Glomerular visceral epithelial cell (primary cell): ENCODE measurements around the gene PDGFA.

ENCODE experiments used
- DNase-seq: peaks from one replicate; pipeline ENCODE4 v3.0.0-alpha.2; 2016; ENCODE audit errors: extremely low spot score

Gene PDGFA

DNA sequence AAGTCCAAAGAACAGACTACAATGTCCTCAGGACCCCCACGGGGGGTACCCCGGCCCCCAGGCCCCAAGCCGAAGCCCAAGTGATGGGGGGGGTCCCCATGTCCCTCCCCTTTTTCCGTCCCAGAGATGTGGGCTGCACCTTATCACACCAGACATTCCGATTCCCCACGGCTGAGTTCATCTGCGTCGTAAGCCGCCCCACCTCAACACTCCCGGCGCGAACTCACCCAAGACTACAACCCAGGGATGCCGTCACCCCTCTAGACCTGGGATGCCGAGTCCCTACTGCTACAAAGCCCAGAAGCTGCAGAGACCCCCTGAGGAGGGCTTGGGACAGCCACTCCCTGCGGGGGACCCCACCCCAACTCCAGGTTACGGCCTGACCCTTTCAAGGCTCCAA is 14.5 kb downstream of the PDGFA start:
- DNase-seq = no peak

DNA sequence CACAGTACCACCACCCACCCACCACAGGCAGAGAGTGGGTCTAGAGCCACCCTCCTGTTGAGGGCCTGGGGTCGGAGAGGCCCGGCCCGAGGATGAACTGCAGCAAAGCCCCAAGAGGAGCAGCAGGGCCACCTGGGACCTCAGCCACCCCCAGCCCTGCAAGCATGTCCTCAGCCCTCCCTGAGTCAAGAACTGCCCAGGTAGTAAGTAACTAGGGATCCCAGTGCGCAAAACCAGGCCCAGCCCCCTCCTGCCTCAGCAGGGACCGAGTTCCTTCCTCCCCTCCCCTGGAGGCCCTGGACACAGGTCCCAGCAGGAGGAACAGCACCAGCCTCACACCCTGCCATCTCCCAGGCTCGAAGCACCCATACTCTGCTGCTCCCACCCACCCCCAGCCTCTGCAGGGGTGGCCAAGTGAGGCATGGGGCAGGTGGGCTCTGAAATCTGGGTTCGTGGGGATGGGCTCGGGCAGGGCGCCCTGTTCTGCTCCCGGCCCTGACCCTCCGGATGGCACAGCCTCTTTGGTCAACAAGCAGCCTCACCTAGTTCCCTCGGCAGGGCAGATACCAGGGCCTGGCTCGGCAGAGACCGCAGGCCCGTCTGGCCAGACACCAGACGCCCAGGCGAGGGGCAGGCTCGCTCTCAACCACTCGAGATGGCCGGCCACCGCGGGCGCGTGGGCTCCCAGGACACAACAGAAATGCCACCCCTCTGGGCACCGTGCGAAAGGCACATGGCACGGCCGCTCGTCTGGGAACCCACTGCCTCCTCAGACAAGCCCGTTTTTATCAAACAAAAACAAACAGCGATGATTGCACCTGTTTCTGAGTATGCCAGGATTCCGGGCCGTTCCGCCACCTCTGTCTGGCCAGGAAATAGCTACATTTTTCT is 15.2 kb downstream of the PDGFA start:
- DNase-seq = no peak

- DNase-seq = peak; percentile 91
Observed at GRCh38 chr7:503575-504111, 16.0 kb downstream of the PDGFA start.

- no peak for DNase-seq
Observed at GRCh38 chr7:502296-502695, 17.4 kb downstream of the PDGFA start.

- DNase-seq = no peak
Observed at GRCh38 chr7:501526-501925, 18.1 kb downstream of the PDGFA start.

GRCh38 chr7:500521-501420 is 18.9 kb downstream of the PDGFA start:
- no peak for DNase-seq

- DNase-seq = no peak
Observed at GRCh38 chr7:499853-500485, 19.7 kb downstream of the PDGFA start.

GRCh38 chr7:498678-499641 is 20.7 kb downstream of the PDGFA start:
- no peak for DNase-seq

- no peak for DNase-seq
Observed at GRCh38 chr7:497946-498655, 21.5 kb downstream of the PDGFA start.

DNA sequence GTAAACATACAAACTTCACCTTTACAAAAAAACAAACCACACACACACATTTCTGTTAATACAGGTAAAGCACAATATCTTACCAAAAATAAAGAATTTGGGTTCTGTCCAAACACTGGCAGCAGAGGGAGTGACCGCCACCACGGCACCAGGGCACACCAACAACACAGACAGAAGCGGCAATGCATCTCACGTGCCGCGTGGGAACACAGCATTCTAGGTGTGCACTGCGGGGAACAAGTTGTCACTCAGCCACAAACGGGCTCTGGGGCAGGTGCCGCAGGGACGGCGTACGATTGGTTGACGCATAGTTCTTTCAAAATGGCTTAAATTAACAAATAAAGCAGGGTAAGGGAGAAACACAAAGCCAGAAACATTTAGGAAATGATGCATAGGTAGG is 22.3 kb downstream of the PDGFA start:
- DNase-seq = no peak

GRCh38 chr7:496528-497295 is 22.9 kb downstream of the PDGFA start:
- DNase-seq = no peak

DNA sequence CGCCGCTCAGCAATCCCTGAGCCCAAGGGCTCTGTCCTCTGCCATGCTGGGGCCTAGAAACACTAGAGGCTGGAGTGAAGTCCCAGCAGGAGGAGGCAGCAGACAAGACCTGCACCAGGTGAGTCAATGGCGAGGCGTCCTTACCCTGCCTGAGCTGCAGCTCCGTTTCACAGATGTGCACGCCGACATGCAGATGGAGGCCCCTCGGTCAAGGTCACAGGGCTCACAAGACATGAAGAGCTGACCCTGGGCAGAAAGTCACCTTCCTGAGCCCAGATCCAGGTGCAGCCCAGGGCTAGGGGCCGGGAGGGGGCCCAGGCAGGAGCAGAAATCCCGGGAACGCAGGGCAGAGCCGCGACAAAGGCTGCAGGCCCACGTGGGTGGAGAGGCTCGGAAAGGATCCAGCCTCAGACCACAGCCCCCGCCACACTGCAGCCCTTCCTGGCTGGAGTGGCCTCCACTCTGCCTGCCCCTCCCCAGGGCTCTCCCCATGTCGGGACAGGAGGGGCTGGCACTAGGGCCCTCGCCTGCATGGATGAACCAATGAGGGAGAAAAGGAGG is 23.8 kb downstream of the PDGFA start:
- no peak for DNase-seq

- DNase-seq = no peak
Observed at GRCh38 chr7:495326-495725, 24.3 kb downstream of the PDGFA start.

GRCh38 chr7:494906-495305 is 24.7 kb downstream of the PDGFA start:
- DNase-seq = no peak

DNA sequence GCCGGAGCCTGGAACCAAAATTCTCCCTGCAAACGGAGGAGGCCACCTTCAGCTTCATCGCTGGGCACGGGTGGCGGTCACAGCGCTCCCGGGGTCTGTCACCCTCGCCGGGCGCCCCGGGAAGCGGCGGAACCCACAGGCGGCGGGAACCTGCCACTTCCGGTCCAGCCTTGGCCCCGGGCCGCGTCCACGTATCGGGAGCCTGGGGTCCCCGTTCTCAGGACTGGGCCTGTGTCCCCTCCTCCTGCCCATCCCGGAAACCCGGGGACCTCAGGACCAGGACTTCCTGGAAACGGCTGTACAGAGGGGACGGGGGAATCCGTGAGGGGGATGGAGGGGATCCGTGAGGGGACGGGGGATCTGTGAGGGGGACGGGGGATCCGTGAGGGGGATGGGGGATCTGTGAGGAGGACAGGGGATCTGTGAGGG is 25.4 kb downstream of the PDGFA start:
- DNase-seq = no peak

GRCh38 chr7:493661-494251 is 25.9 kb downstream of the PDGFA start:
- no peak for DNase-seq

DNA sequence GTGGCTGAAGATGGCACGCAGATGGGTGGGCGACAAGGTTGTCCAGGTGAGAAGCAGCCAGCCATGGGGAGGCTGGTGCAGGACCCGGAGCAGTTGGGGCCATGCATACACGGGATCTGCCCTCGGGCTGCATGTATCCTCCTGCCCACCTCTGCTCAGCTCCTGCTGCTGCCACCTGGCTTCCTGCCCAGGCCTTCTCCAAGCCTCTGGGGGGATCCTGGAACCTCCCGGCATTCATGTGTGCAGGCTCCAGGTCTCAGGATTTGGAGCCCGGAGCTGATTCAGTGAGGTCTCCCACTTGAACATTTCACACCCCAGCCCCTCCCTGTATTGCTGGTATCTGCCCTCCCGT is 27.0 kb downstream of the PDGFA start:
- no peak for DNase-seq

- no peak for DNase-seq
Observed at GRCh38 chr7:491958-492713, 27.5 kb downstream of the PDGFA start.
